ENCODE data around the gene H19.

Gene H19

GRCh38 chr11:1983601-1983961, 14.1 kb downstream of the H19 start:
- ChIA-PET CTCF (no interaction called here), POLR2A (no interaction called here)
- no peak for TF ChIP-seq CTBP1 (IDR thresholded peaks at IDR 0.05; ENCODE audit: borderline replicate concordance)
- TF ChIP-seq ZNF384 (IDR thresholded peaks at IDR 0.05): no peak
- no peak for TF ChIP-seq ARNT (IDR thresholded peaks at IDR 0.05)
- no peak for TF ChIP-seq ELF4 (IDR thresholded peaks at IDR 0.05)
- TF ChIP-seq BHLHE40 (IDR thresholded peaks at IDR 0.05; ENCODE audit: borderline replicate concordance): no peak
- no peak for TF ChIP-seq SUZ12 (IDR thresholded peaks at IDR 0.05)
- TF ChIP-seq FOXK2 (IDR thresholded peaks at IDR 0.05): no peak
- TF ChIP-seq L3MBTL2 (conservative IDR thresholded peaks at IDR 0.05): no peak
- no peak for TF ChIP-seq PKNOX1 (IDR thresholded peaks at IDR 0.05)
- no peak for TF ChIP-seq SP1 (IDR thresholded peaks at IDR 0.05)
- no peak for TF ChIP-seq LEF1 (IDR thresholded peaks at IDR 0.05; ENCODE audit: borderline replicate concordance)
- no peak for TF ChIP-seq FOXM1 (IDR thresholded peaks at IDR 0.05; ENCODE audit: borderline replicate concordance)
- no peak for TF ChIP-seq TARDBP (IDR thresholded peaks at IDR 0.05)
- TF ChIP-seq HDGF (IDR thresholded peaks at IDR 0.05; ENCODE audit: borderline replicate concordance): no peak
- TF ChIP-seq FOXA1 (IDR thresholded peaks at IDR 0.05): no peak
- no peak for TF ChIP-seq NFRKB (IDR thresholded peaks at IDR 0.05)
- DNase-seq (ENCODE audit: extremely low spot score): no peak

GRCh38 chr11:1982873-1983600, 14.6 kb downstream of the H19 start:
- DNase-seq (ENCODE audit: extremely low spot score): no peak
- POLR2A ChIA-PET: no interaction called here
- CTCF ChIA-PET: no interaction called here
- TF ChIP-seq BHLHE40 (IDR thresholded peaks at IDR 0.05; ENCODE audit: borderline replicate concordance): no peak
- TF ChIP-seq HDGF (IDR thresholded peaks at IDR 0.05; ENCODE audit: borderline replicate concordance): no peak
- TF ChIP-seq FOXM1 (IDR thresholded peaks at IDR 0.05; ENCODE audit: borderline replicate concordance): no peak
- TF ChIP-seq TARDBP (IDR thresholded peaks at IDR 0.05): no peak
- TF ChIP-seq LEF1 (IDR thresholded peaks at IDR 0.05; ENCODE audit: borderline replicate concordance): no peak
- TF ChIP-seq SP1 (IDR thresholded peaks at IDR 0.05): no peak
- no peak for TF ChIP-seq L3MBTL2 (conservative IDR thresholded peaks at IDR 0.05)
- TF ChIP-seq FOXA1 (IDR thresholded peaks at IDR 0.05): no peak
- no peak for TF ChIP-seq ELF4 (IDR thresholded peaks at IDR 0.05)
- no peak for TF ChIP-seq ZNF384 (IDR thresholded peaks at IDR 0.05)
- TF ChIP-seq FOXK2 (IDR thresholded peaks at IDR 0.05): no peak
- TF ChIP-seq SUZ12 (IDR thresholded peaks at IDR 0.05): no peak
- TF ChIP-seq NFRKB (IDR thresholded peaks at IDR 0.05): no peak
- no peak for TF ChIP-seq CTBP1 (IDR thresholded peaks at IDR 0.05; ENCODE audit: borderline replicate concordance)
- no peak for TF ChIP-seq ARNT (IDR thresholded peaks at IDR 0.05)
- no peak for TF ChIP-seq PKNOX1 (IDR thresholded peaks at IDR 0.05)

- ChIA-PET POLR2A (no interaction called here), CTCF (interaction anchor here (1.1 kb wide), 1 partner anchor 173 kb away, joined by 4 read pairs; no protein-coding TSS in a partner anchor)
- DNase-seq (ENCODE audit: extremely low spot score): no peak
- no peak for TF ChIP-seq ELF4 (IDR thresholded peaks at IDR 0.05)
These were observed 18.0 kb downstream of the H19 start for GRCh38 chr11:1979607-1980006.

- CTCF ChIA-PET: interaction anchor here (0.6 kb wide), 1 partner anchor 12 kb away, joined by 6 read pairs; no protein-coding TSS in a partner anchor
- DNase-seq (ENCODE audit: extremely low spot score): no peak
- POLR2A ChIA-PET: no interaction called here
- TF ChIP-seq ELF4 (IDR thresholded peaks at IDR 0.05) (no peak), NFRKB (IDR thresholded peaks at IDR 0.05) (no peak), ARNT (IDR thresholded peaks at IDR 0.05) (no peak), FOXM1 (IDR thresholded peaks at IDR 0.05; ENCODE audit: borderline replicate concordance) (no peak), PKNOX1 (IDR thresholded peaks at IDR 0.05) (no peak), TARDBP (IDR thresholded peaks at IDR 0.05) (no peak), CTBP1 (IDR thresholded peaks at IDR 0.05; ENCODE audit: borderline replicate concordance) (no peak), HDGF (IDR thresholded peaks at IDR 0.05; ENCODE audit: borderline replicate concordance) (no peak), SUZ12 (IDR thresholded peaks at IDR 0.05) (no peak), LEF1 (IDR thresholded peaks at IDR 0.05; ENCODE audit: borderline replicate concordance) (no peak)
These were observed 18.7 kb downstream of the H19 start for GRCh38 chr11:1978720-1979473.

- DNase-seq (ENCODE audit: extremely low spot score): no peak
- TF ChIP-seq ELF4 (IDR thresholded peaks at IDR 0.05) (no peak), HDGF (IDR thresholded peaks at IDR 0.05; ENCODE audit: borderline replicate concordance) (no peak), ARNT (IDR thresholded peaks at IDR 0.05) (no peak), SUZ12 (IDR thresholded peaks at IDR 0.05) (no peak), LEF1 (IDR thresholded peaks at IDR 0.05; ENCODE audit: borderline replicate concordance) (no peak), FOXA1 (IDR thresholded peaks at IDR 0.05) (no peak), BHLHE40 (IDR thresholded peaks at IDR 0.05; ENCODE audit: borderline replicate concordance) (no peak), SP1 (IDR thresholded peaks at IDR 0.05) (no peak), FOXM1 (IDR thresholded peaks at IDR 0.05; ENCODE audit: borderline replicate concordance) (no peak), CTBP1 (IDR thresholded peaks at IDR 0.05; ENCODE audit: borderline replicate concordance) (no peak)
- POLR2A ChIA-PET: interaction anchor here (1.1 kb wide), 1 partner anchor 10 kb away, joined by 3 read pairs; no protein-coding TSS in a partner anchor
- CTCF ChIA-PET: no interaction called here
These were observed 22.5 kb downstream of the H19 start for GRCh38 chr11:1975185-1975584.

GRCh38 chr11:1970956-1971355, 26.7 kb downstream of the H19 start:
- TF ChIP-seq BHLHE40 (IDR thresholded peaks at IDR 0.05; ENCODE audit: borderline replicate concordance): no peak
- TF ChIP-seq LEF1 (IDR thresholded peaks at IDR 0.05; ENCODE audit: borderline replicate concordance): no peak
- no peak for TF ChIP-seq ELF4 (IDR thresholded peaks at IDR 0.05)
- no peak for TF ChIP-seq SUZ12 (IDR thresholded peaks at IDR 0.05)
- no peak for TF ChIP-seq CTBP1 (IDR thresholded peaks at IDR 0.05; ENCODE audit: borderline replicate concordance)
- no peak for TF ChIP-seq TARDBP (IDR thresholded peaks at IDR 0.05)
- TF ChIP-seq SP1 (IDR thresholded peaks at IDR 0.05): no peak
- TF ChIP-seq NFRKB (IDR thresholded peaks at IDR 0.05): no peak
- no peak for TF ChIP-seq FOXK2 (IDR thresholded peaks at IDR 0.05)
- no peak for TF ChIP-seq L3MBTL2 (conservative IDR thresholded peaks at IDR 0.05)
- no peak for TF ChIP-seq ARNT (IDR thresholded peaks at IDR 0.05)
- ChIA-PET CTCF (interaction anchor here (0.6 kb wide), 1 partner anchor 30 kb away, joined by 3 read pairs; no protein-coding TSS in a partner anchor), POLR2A (no interaction called here)
- DNase-seq (ENCODE audit: extremely low spot score): no peak

Data from HEK293T (cell line).